Testis (tissue), 3 donors: ENCODE results near the gene TAF8. TPM values are rescaled to one million over a fixed set of nuclear protein-coding genes. Genes with fewer than 3 reads are reported as not detected.

Experiments used
- DNase-seq: peaks from one replicate; pipeline ENCODE4 v3.0.0-alpha.2; 2019
- H3K27ac ChIP-seq, 2 donors: fragments of 200-600 bp; sonication (generic); one replicate each; pipeline ENCODE4 v1.5.1; 2019
- H3K27me3 ChIP-seq: fragments of 200-600 bp; sonication (generic); one replicate; pipeline ENCODE4 v1.5.1; 2019
- H3K36me3 ChIP-seq: fragments of 200-600 bp; sonication (generic); one replicate; pipeline ENCODE4 v1.5.1; 2017; ENCODE audit warnings: low read depth; ENCODE audit errors: missing control alignments
- H3K4me1 ChIP-seq: fragments of 200-600 bp; sonication (generic); one replicate; pipeline ENCODE4 v1.5.1; 2019
- H3K4me3 ChIP-seq, 2 donors: fragments of 200-600 bp; sonication (generic); one replicate each; pipeline ENCODE4 v1.5.1; 2017 to 2019
- H3K9me3 ChIP-seq: fragments of 200-600 bp; sonication (generic); one replicate; pipeline ENCODE4 v1.5.1; 2017
- POLR2A ChIP-seq: fragments of 450-650 bp; IDR thresholded peaks from one replicate; pipeline ENCODE4 v1.6.1; 2017; ENCODE audit warnings: antibody characterized with exemption, mild to moderate bottlenecking, moderate library complexity
- WGBS, 2 donors: methylation state at CpG; one replicate each; pipeline ENCODE4 v1.1.5; 2018; 5-methylcytosine and 5-hydroxymethylcytosine counted together
- intact Hi-C: fragments of 100-400 bp; cut with DNase I; formaldehyde crosslinking; loops from one replicate; pipeline ENCODE4 v1.15.1; 2023; ENCODE audit warnings: low total_unique reads
- polyA plus RNA-seq: library from polyadenylated mRNA; stranded (reverse); fragments of 350-450 nt; fragmentation: Illumina TruSeq; extraction: RNeasy Lipid Tissue Mini Kit (QIAGEN cat#74804); gene quantifications from one replicate; pipeline ENCODE4 v1.2.3, GENCODE V29; 2014; ENCODE audit warnings: low read depth, low replicate concordance; ENCODE audit not compliant: insufficient read depth
- total RNA-seq, 2 donors: library from RNA; depleted of rRNA; stranded (reverse); fragments of >200 nt; gene quantifications; one replicate each; pipeline ENCODE4 v1.2.3, GENCODE V29; 2016
- TF ChIP-seq, protein P1 (sequence below), 3 experiments: fragments of 450-650 bp in 2 of 3; fragments of 200-600 bp in 1 of 3; sonication (generic) in 1 of 3; IDR thresholded peaks; one replicate each; pipeline ENCODE4 v1.5.1; 2016 to 2019; ENCODE audit warnings: antibody characterized with exemption in 3 of 3, mild to moderate bottlenecking in 2 of 3, moderate library complexity in 1 of 3

Gene TAF8
- total and polyA plus RNA-seq, 3 donors from 2014 or later = 20.8 to 51.3 (median 29.7) TPM

DNA sequence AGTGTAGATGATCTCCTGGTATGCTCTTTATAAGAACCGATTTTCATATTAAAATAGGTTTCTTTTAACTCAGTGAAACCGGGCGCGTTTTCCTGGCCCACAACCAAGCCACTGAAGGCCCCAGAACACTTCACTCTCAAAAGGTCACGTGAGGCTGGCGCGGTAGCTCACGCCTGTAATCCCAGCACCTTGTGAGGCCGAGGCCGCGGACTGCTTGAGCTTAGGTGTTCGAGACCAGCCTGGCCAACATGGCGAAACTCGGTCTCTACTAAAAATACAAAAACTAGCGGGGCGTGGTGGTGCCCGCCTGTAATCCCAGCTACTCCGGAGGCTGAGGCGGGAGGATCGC lies 402 bp upstream of the TAF8 start:
- H3K4me3 ChIP-seq = peak overlapping the region; percentile 62 to 71
- intact Hi-C loops = loop anchor here (5.0 kb wide), 1 partner anchor 263 kb away; the partner anchor contains the start of gene TOMM6
- H3K9me3 ChIP-seq = no peaks in the 10 kb centered on the region
- peak; percentile 69 for DNase-seq
- H3K4me1 ChIP-seq = peaks cover 34% of the 10 kb centered on the region
- H3K27me3 ChIP-seq = no peaks in the 10 kb centered on the region
- peak overlapping the region; percentile 68 to 95 for H3K27ac ChIP-seq
- no peak for TF ChIP-seq POLR2A
- no peaks in the 10 kb centered on the region for H3K36me3 ChIP-seq
- 22 to 23% methylated on average over 20 of the region's 20 CpGs for WGBS, 2 donors

DNA sequence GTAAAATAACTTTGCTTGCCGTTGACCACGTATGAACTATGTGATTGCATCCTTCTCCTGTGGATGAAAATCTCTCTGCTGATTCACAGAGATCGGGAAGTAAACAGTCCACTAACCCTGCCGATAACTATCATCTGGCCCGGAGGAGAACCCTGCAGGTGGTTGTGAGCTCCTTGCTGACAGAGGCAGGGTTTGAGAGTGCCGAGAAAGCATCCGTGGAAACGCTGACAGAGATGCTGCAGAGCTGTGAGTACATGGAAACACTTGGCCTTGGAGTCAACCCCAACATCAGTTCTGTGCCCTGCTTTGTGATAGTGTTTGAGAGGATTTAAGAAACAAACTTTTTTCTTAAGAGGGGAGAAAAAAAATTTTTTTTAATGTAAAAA lies 937 bp downstream of the TAF8 start:
- intact Hi-C loops = no loop called here
- Histone ChIP-seq H3K36me3 (no peaks in the 10 kb centered on the region), H3K27me3 (no peaks in the 10 kb centered on the region), H3K4me3 (peak overlapping the region; percentile 62 to 71), H3K4me1 (peaks cover 20% of the 10 kb centered on the region), H3K27ac (no peak overlapping the region), H3K9me3 (no peaks in the 10 kb centered on the region)
- WGBS, 2 donors = 20 to 23% methylated on average over 8 of the region's 8 CpGs
- DNase-seq = no peak
- TF ChIP-seq, protein P1, sequence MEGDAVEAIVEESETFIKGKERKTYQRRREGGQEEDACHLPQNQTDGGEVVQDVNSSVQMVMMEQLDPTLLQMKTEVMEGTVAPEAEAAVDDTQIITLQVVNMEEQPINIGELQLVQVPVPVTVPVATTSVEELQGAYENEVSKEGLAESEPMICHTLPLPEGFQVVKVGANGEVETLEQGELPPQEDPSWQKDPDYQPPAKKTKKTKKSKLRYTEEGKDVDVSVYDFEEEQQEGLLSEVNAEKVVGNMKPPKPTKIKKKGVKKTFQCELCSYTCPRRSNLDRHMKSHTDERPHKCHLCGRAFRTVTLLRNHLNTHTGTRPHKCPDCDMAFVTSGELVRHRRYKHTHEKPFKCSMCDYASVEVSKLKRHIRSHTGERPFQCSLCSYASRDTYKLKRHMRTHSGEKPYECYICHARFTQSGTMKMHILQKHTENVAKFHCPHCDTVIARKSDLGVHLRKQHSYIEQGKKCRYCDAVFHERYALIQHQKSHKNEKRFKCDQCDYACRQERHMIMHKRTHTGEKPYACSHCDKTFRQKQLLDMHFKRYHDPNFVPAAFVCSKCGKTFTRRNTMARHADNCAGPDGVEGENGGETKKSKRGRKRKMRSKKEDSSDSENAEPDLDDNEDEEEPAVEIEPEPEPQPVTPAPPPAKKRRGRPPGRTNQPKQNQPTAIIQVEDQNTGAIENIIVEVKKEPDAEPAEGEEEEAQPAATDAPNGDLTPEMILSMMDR (IDR thresholded peaks at IDR 0.05) = no peak
- TF ChIP-seq POLR2A = no peak

DNA sequence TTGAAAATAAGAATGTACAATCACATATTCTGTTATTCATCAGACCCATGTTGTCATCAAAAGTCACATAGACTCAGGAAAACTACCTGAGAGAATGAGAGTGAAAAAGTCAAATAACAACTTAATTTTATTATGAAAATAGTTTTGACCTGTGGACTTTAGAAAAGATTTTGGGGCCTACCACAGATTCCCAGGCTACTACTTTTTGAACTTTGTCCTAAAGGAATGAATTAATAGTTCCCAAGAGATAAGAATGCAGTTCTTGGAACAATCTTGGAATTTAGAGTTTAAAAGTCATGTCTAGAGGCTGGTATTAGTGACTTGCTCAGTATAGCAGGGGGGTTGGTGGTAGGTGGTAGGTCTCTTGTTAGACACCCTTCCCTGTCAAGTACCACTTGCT lies 3.3 kb downstream of the TAF8 start:
- TF ChIP-seq POLR2A = no peak
- TF ChIP-seq, protein P1 (IDR thresholded peaks at IDR 0.05) = no peak
- no peak overlapping the region for H3K4me3 ChIP-seq
- H3K27me3 ChIP-seq = no peaks in the 10 kb centered on the region
- H3K27ac ChIP-seq = no peak overlapping the region
- H3K9me3 ChIP-seq = no peaks in the 10 kb centered on the region
- no peak for DNase-seq
- intact Hi-C loops = no loop called here
- H3K4me1 ChIP-seq = peaks cover 10% of the 10 kb centered on the region
- H3K36me3 ChIP-seq = no peaks in the 10 kb centered on the region

DNA sequence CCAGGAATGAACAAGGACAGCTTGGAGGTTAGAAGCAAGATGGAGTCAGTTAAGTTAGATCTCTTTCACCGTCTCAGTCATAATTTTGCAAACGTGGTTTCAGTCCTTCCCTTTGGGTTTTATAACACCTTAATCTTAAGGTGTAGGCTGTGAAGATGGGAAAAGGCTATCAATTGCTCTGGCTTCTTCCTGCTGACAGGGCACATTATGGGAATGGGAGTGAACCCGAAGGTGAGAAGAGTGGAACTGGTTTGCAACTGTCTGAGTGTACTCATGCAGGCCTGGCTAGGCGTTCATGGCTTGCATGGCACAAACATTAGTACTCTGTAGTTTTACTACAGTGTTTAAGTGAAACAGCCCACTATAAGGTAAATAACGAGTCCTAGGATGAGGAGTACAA lies 9.4 kb downstream of the TAF8 start:
- 96 to 97% methylated on average over 5 of the region's 5 CpGs for WGBS, 2 donors
- Histone ChIP-seq H3K9me3 (no peaks in the 10 kb centered on the region), H3K4me1 (no peaks in the 10 kb centered on the region), H3K4me3 (no peak overlapping the region), H3K27me3 (no peaks in the 10 kb centered on the region), H3K27ac (no peak overlapping the region), H3K36me3 (no peaks in the 10 kb centered on the region)
- TF ChIP-seq POLR2A = no peak
- TF ChIP-seq, protein P1 (IDR thresholded peaks at IDR 0.05) = no peak
- DNase-seq = no peak
- intact Hi-C loops = no loop called here

DNA sequence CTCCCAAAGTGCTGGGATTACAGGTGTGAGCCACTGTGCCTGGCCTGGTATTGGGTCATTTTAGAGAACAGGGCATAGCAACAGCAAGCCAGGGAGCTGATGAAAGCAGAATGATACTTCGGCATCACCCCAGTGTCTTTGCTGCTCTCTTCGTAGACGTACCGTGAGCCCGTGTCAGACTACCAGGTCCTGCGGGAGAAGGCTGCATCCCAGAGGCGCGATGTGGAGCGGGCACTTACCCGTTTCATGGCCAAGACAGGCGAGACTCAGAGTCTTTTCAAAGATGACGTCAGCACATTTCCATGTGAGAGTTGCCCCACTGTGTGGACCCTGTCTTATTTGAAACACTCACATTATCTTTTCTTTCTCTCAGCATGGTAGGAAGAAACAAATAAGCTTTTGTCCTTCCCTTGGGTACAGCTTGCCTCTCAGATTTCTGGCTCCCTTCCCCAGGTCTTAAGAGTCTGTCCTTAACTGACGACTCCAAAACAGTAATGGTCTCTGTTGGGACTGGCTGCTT lies 15.9 kb downstream of the TAF8 start:
- no peaks in the 10 kb centered on the region for H3K27me3 ChIP-seq
- no peaks in the 10 kb centered on the region for H3K9me3 ChIP-seq
- intact Hi-C loops = no loop called here
- no peaks in the 10 kb centered on the region for H3K36me3 ChIP-seq
- DNase-seq = no peak
- no peak overlapping the region for H3K4me3 ChIP-seq
- no peak for TF ChIP-seq POLR2A
- TF ChIP-seq, protein P1 (IDR thresholded peaks at IDR 0.05) = no peak
- WGBS, 2 donors = 86 to 94% methylated on average over 13 of the region's 13 CpGs
- H3K4me1 ChIP-seq = no peaks in the 10 kb centered on the region
- H3K27ac ChIP-seq = no peak overlapping the region
